PC-3 (cell line): Measurements from ENCODE around the gene LILRB4. TPM values are rescaled to one million over a fixed set of nuclear protein-coding genes. Genes with fewer than 3 reads are reported as not detected.
"Not testable (repeated sequence)": the region's sequence is repeated elsewhere in the genome, so short reads cannot be mapped to it uniquely, and the experiment has no call there.

Source experiments
- ATAC-seq: fragments of 200-7000 bp; cut with Tn5 transposase; 2 replicates; pipeline ENCODE4 v1.9.1; 2020; ENCODE audit warnings: mild to moderate bottlenecking, moderate library complexity
- BruUV-seq: library from RNA; stranded (reverse); fragments of 400-500 nt; replicated peaks from 2 replicates; lab custom pipeline; 2021; lab: Mats Ljungman, UMichigan
- CTCF ChIA-PET: fragments of 300-600 bp; sonication (Branson Sonifier 250); formaldehyde crosslinking; loops from one replicate; lab custom pipeline; 2022; ENCODE audit warnings: antibody characterized with exemption; lab: Charles Lee
- POLR2A ChIA-PET: fragments of 300-600 bp; sonication (Branson Sonifier 250); formaldehyde crosslinking; loops from one replicate; lab custom pipeline; 2022; ENCODE audit warnings: antibody characterized with exemption; ENCODE audit not compliant: unreplicated experiment; lab: Charles Lee
- DNase-seq: peaks from one replicate; pipeline ENCODE4 v3.0.0-alpha.2; 2015
- H2AFZ ChIP-seq: fragments of 300-600 bp; sonication (generic); 2 replicates; pipeline ENCODE4 v1.6.0; 2016; ENCODE audit warnings: antibody characterized with exemption, low read length
- H3F3A ChIP-seq: fragments of 300-600 bp; sonication (generic); one replicate; pipeline ENCODE4 v1.6.0; 2017; ENCODE audit warnings: antibody characterized with exemption, low read length, control low read depth, mild to moderate bottlenecking; ENCODE audit not compliant: unreplicated experiment
- H3K27ac ChIP-seq: fragments of 300-600 bp; sonication (generic); 2 replicates; pipeline ENCODE4 v1.5.1; 2016; ENCODE audit warnings: mild to moderate bottlenecking, low read length
- H3K27me3 ChIP-seq: fragments of 300-600 bp; sonication (generic); 2 replicates; pipeline ENCODE4 v1.6.1; 2016; ENCODE audit warnings: low read length, mixed read lengths
- H3K36me3 ChIP-seq: fragments of 300-600 bp; sonication (generic); 2 replicates; pipeline ENCODE4 v1.6.1; 2016; ENCODE audit warnings: low read depth, mixed run types, low read length, mixed read lengths
- H3K4me1 ChIP-seq: fragments of 300-600 bp; sonication (generic); 2 replicates; pipeline ENCODE4 v1.5.1; 2016; ENCODE audit warnings: low read length; ENCODE audit not compliant: insufficient read depth
- H3K4me2 ChIP-seq: fragments of 300-600 bp; sonication (generic); 2 replicates; pipeline ENCODE4 v1.6.0; 2016; ENCODE audit warnings: low read length
- H3K4me3 ChIP-seq: fragments of 300-600 bp; sonication (generic); 2 replicates; pipeline ENCODE4 v1.5.1; 2016; ENCODE audit warnings: mild to moderate bottlenecking, low read length, mixed read lengths
- H3K79me2 ChIP-seq: fragments of 300-600 bp; sonication (generic); 2 replicates; pipeline ENCODE4 v1.6.1; 2017; ENCODE audit warnings: low read length, mixed read lengths
- H3K9ac ChIP-seq: fragments of 300-600 bp; sonication (generic); 2 replicates; pipeline ENCODE4 v1.6.0; 2016; ENCODE audit warnings: mild to moderate bottlenecking, low read length
- H3K9me2 ChIP-seq: fragments of 300-600 bp; sonication (generic); replicated peaks from 2 replicates; pipeline ENCODE4 v1.6.1; 2016; ENCODE audit warnings: mixed run types, low read length, mixed read lengths
- H3K9me3 ChIP-seq: fragments of 300-600 bp; sonication (generic); 2 replicates; pipeline ENCODE4 v1.6.1; 2016; ENCODE audit warnings: low read length, mixed read lengths
- H4K20me1 ChIP-seq: fragments of 300-600 bp; sonication (generic); 2 replicates; pipeline ENCODE4 v1.6.1; 2016; ENCODE audit warnings: low read length, mixed read lengths
- CTCF ChIP-seq: fragments of 300-600 bp; sonication (generic); conservative IDR thresholded peaks from 2 replicates; pipeline ENCODE4 v1.5.1; 2017; ENCODE audit warnings: antibody characterized with exemption, low read depth, mild to moderate bottlenecking, low read length
- EZH2 ChIP-seq: fragments of 300-600 bp; sonication (generic); IDR thresholded peaks from one replicate; pipeline ENCODE4 v1.6.1; 2017; ENCODE audit warnings: antibody characterized with exemption, mild to moderate bottlenecking, low read length; ENCODE audit not compliant: unreplicated experiment
- EZH2phosphoT487 ChIP-seq: fragments of 300-600 bp; sonication (generic); IDR thresholded peaks from 2 replicates; pipeline ENCODE4 v1.6.1; 2018; ENCODE audit warnings: mild to moderate bottlenecking, antibody characterized with exemption, low read length, borderline replicate concordance
- intact Hi-C: fragments of 100-400 bp; cut with micrococcal nuclease; formaldehyde crosslinking; loops from 2 replicates; pipeline ENCODE4 v1.9.0; 2023
- total RNA-seq: library from RNA; depleted of rRNA; stranded (reverse); fragments of >200 nt; gene quantifications from 2 replicates; pipeline ENCODE4 v1.2.3, GENCODE V29; 2014

Gene LILRB4
- total RNA-seq, 1 experiment from 2014 or later, result not detected

GRCh38 chr19:54677217-54677616, 14.4 kb downstream of the LILRB4 start:
- H3K9me3 ChIP-seq, result no peaks in the 10 kb centered on the region
- ATAC-seq (no peak), DNase-seq (no peak)
- POLR2A ChIA-PET, result no interaction called here
- no peak overlapping the region for H3K4me2 ChIP-seq
- intact Hi-C loops, result no loop called here
- H2AFZ ChIP-seq, result no peak overlapping the region
- no peak overlapping the region for H3K9ac ChIP-seq
- no peaks in the 10 kb centered on the region for H3K4me1 ChIP-seq
- H3F3A ChIP-seq, result no peaks in the 10 kb centered on the region
- H3K27me3 ChIP-seq, result peaks cover 30% of the 10 kb centered on the region
- H3K27ac ChIP-seq, result no peak overlapping the region
- H3K79me2 ChIP-seq, result no peaks in the 10 kb centered on the region
- no peaks in the 10 kb centered on the region for H3K36me3 ChIP-seq
- no peaks in the 10 kb centered on the region for H3K9me2 ChIP-seq
- H4K20me1 ChIP-seq, result no peaks in the 10 kb centered on the region
- CTCF ChIA-PET, result interaction anchor here (0.6 kb wide), 1 partner anchor 582 kb away, joined by 4 read pairs; no protein-coding TSS in a partner anchor
- H3K4me3 ChIP-seq, result no peak overlapping the region
- TF ChIP-seq EZH2phosphoT487 (no peak), CTCF (no peak), EZH2 (no peak)
- BruUV-seq, result no TSS peak

GRCh38 chr19:54681596-54681995, 18.8 kb downstream of the LILRB4 start:
- H3K27ac ChIP-seq, ATAC-seq, H3K36me3 ChIP-seq, H3K4me1 ChIP-seq, CTCF ChIA-PET, intact Hi-C loops, H2AFZ ChIP-seq, H3K9me2 ChIP-seq, H3K4me2 ChIP-seq, H3K9ac ChIP-seq, H3K79me2 ChIP-seq, H4K20me1 ChIP-seq, BruUV-seq, H3F3A ChIP-seq, H3K4me3 ChIP-seq, H3K9me3 ChIP-seq, POLR2A ChIA-PET, DNase-seq: not testable (repeated sequence)
- peaks cover 40% of the 10 kb centered on the region for H3K27me3 ChIP-seq

- H3K36me3 ChIP-seq, result no peaks in the 10 kb centered on the region
- H3K9me2 ChIP-seq, result no peaks in the 10 kb centered on the region
- ATAC-seq (no peak), DNase-seq (no peak)
- no peak overlapping the region for H3K4me2 ChIP-seq
- no peak overlapping the region for H2AFZ ChIP-seq
- H3K79me2 ChIP-seq, result no peaks in the 10 kb centered on the region
- ChIA-PET POLR2A (no interaction called here), CTCF (interaction anchor here (0.5 to 0.8 kb wide), 2 partner anchors 8 to 227 kb away, joined by 3 to 4 read pairs; no protein-coding TSS in a partner anchor)
- H3K27ac ChIP-seq, result no peak overlapping the region
- TF ChIP-seq CTCF (no peak), EZH2 (no peak), EZH2phosphoT487 (no peak)
- intact Hi-C loops, result no loop called here
- H3K4me3 ChIP-seq, result no peak overlapping the region
- H3K9me3 ChIP-seq, result no peaks in the 10 kb centered on the region
- H4K20me1 ChIP-seq, result no peaks in the 10 kb centered on the region
- no peak overlapping the region for H3K9ac ChIP-seq
- H3K27me3 ChIP-seq, result peaks cover 46% of the 10 kb centered on the region
- no TSS peak for BruUV-seq
- no peaks in the 10 kb centered on the region for H3F3A ChIP-seq
- H3K4me1 ChIP-seq, result no peaks in the 10 kb centered on the region
Observed at GRCh38 chr19:54682306-54682856, 19.6 kb downstream of the LILRB4 start.
